CD4-positive, alpha-beta T cell treated with Interleukin-6 at 100 ng/mL for 8 hours (primary cell): ENCODE data around the gene BRSK2.
"Not testable (repeated sequence)": the region's sequence is repeated elsewhere in the genome, so short reads cannot be mapped to it uniquely, and the experiment has no call there.

ENCODE experiments used
- DNase-seq: peaks from one replicate; pipeline ENCODE4 v3.0.0-alpha.2; 2020; ENCODE audit warnings: mixed read lengths, low spot score

The BRSK2 gene

GRCh38 chr11:1409852-1410125, 20.1 kb downstream of the BRSK2 start:
- DNase-seq = not testable (repeated sequence)

GRCh38 chr11:1410366-1411291, 20.9 kb downstream of the BRSK2 start:
- DNase-seq = no peak

GRCh38 chr11:1411301-1411700, 21.6 kb downstream of the BRSK2 start:
- DNase-seq = no peak

- DNase-seq = not testable (repeated sequence)
These were observed 22.0 kb downstream of the BRSK2 start for GRCh38 chr11:1411739-1412138.

GRCh38 chr11:1412377-1413095, 22.8 kb downstream of the BRSK2 start:
- no peak for DNase-seq

GRCh38 chr11:1414650-1415049, 24.9 kb downstream of the BRSK2 start:
- DNase-seq = no peak

- DNase-seq = no peak
These were observed 25.9 kb downstream of the BRSK2 start for GRCh38 chr11:1415631-1416030.

- DNase-seq = not testable (repeated sequence)
These were observed 28.6 kb downstream of the BRSK2 start for GRCh38 chr11:1418192-1418795.

- DNase-seq = no peak
These were observed 30.1 kb downstream of the BRSK2 start for GRCh38 chr11:1419811-1420210.

GRCh38 chr11:1421291-1421690, 31.6 kb downstream of the BRSK2 start:
- DNase-seq = no peak

GRCh38 chr11:1422481-1422880, 32.7 kb downstream of the BRSK2 start:
- DNase-seq = no peak

GRCh38 chr11:1422981-1423380, 33.2 kb downstream of the BRSK2 start:
- DNase-seq = no peak

- DNase-seq = not testable (repeated sequence)
These were observed 33.7 kb downstream of the BRSK2 start for GRCh38 chr11:1423406-1423805.

- no peak for DNase-seq
These were observed 35.3 kb downstream of the BRSK2 start for GRCh38 chr11:1425006-1425405.

GRCh38 chr11:1425439-1425838, 35.7 kb downstream of the BRSK2 start:
- DNase-seq = no peak

GRCh38 chr11:1428762-1429316, 39.1 kb downstream of the BRSK2 start:
- DNase-seq = no peak

GRCh38 chr11:1433568-1433967, 43.8 kb downstream of the BRSK2 start:
- DNase-seq = no peak

- DNase-seq = no peak
These were observed 44.4 kb downstream of the BRSK2 start for GRCh38 chr11:1433977-1434640.

GRCh38 chr11:1435479-1435819, 45.7 kb downstream of the BRSK2 start:
- not testable (repeated sequence) for DNase-seq

- no peak for DNase-seq
These were observed 46.2 kb downstream of the BRSK2 start for GRCh38 chr11:1435820-1436467.

- DNase-seq = no peak
These were observed 46.8 kb downstream of the BRSK2 start for GRCh38 chr11:1436468-1437039.
